Measurements from ENCODE around the gene PIK3R3.
"Not testable (repeated sequence)": the region's sequence is repeated elsewhere in the genome, so short reads cannot be mapped to it uniquely, and the experiment has no call there.

PIK3R3 gene

DNA sequence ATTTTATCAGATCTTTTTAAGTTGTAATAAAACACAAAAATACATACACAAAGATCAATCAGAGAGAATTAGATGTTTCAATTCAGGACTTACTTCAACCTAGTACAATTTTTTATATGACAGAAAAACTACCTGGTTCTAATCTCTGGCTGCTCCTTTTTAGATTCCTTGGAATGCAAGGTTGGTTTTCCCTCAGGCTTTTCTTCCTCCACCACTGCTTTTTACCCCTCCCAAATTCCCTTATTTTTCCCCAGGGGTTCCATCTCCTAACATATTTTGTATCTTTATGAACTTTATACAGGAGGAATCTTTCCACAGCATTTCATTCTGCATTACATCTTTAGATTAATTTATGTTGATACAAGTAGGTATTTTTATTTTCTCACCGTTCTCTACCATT is 33.2 kb downstream of the PIK3R3 start:
- no peak for DNase-seq

DNA sequence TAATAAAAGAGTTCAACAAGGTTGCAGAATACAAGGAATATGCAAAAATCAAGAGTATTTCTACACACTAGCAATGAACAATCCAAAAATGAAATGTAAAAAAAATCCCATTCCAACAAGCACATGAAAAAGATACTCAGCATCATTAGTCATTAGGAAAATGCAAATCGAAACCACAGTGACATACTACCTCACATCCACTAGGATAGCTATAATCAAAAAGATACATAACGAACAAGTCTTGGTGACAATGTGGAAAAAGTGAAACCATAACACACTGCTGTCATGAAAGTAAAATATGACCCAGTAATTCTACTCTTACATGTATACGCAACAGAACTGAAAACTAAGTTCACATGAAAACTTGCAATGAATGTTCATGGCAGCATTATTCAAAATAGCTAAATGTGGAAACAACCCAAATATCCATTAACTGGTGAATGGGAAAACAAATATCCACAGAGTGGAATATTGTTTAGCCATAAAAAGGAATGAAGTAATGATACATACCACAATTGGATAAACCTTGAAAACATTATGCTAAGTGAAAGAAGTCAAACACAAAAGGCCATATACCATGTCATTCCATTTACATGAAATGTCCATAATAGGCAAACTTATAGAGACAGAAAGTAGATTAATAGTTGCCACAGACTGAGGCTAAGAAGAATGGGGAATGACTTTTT is 34.3 kb downstream of the PIK3R3 start:
- no peak for DNase-seq

DNA sequence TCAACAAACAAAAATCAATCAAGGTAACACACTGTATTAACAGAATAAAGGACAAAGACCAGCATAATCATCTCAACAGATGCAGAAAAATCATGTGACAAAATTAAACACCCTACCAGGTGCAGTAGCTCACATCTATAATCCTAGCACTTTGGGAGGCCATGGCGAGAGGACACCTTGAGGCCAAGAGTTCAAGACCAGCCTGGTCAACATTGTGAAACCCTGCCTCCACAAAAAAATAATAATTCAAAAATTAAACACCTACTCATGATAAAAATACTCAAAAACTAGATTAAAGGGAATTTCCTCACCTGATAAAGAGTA is 35.3 kb downstream of the PIK3R3 start:
- DNase-seq: no peak

DNA sequence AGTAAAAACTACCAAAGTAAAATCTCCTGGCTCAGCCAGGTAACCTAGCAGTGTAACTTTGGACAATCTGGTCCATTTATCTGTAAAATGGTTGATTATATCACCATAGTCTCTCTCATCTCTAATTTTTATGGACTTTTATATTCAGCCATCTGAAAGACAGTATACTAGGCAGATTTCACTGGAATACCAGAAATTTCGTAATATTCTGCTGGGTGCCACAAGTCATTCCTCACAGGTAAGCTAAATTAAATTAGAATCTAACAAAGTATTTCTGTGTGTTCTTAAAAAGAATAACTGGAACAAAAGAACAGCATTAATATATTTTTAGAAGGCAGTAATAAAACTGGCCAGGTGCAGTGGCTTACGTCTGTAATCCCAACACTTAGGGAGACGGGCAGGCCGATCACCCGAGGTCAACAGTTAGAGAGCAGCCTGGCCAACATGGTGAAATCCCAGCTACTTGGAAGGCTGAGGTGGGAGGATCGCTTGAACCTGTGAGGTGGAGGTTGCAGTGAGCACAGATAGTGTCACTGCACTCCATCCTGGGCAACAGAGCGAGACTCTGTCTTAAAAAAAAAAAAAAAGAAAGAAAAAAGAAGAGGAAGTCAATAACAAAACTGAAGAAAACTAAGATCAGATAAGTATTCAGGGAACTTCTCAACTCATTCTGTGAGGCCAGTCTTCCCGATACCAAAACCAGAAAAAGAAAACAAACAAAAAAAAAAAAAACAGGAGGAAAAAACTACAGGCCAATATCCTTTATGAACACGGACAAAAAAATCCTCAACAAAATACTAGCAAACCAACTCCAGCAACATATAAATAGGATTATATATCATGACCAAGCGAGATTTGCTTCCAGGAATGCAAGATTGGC is 35.9 kb downstream of the PIK3R3 start:
- no peak for DNase-seq

DNA sequence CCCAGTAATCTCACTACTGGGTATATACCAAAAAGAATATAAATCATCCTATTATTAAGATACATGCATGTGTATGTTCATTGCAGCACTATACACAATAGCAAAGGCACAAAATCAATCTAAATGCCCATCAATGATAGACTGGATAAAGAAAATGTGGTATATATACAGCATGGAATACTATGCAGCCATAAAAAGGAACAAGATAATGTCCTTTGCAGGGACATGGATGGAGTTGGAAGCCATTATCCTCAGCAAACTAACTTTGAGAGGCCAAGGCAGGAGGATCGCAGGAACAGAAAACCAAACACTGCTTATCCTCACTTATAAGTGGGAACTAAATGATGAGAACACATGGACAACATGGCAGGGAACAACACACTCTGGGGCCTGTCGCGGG is 37.3 kb downstream of the PIK3R3 start:
- not testable (repeated sequence) for DNase-seq

DNA sequence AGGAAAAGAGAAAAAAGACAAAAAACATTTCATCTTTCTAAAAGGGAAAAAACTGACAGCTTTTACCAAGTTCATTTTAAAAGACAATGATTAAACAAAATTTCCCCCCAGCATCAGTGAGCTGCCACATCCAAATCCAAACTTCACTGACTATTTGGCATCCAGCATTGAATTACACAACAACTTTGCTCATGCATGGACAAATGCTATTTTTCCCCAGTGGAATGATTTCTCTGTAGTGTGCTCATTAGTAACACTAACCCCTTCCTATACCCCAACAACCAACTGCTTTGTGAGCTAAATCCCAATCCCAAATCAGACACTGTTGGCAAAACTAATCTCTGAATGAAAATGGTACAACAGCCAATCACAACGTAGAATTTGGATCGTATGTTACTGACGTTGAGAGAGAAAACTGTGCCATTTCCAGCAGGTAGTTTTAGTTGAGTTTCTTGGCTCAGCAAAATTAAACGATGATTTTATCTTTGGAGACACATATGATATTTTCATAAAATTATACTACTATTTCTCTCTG is 37.9 kb downstream of the PIK3R3 start:
- DNase-seq: no peak

DNA sequence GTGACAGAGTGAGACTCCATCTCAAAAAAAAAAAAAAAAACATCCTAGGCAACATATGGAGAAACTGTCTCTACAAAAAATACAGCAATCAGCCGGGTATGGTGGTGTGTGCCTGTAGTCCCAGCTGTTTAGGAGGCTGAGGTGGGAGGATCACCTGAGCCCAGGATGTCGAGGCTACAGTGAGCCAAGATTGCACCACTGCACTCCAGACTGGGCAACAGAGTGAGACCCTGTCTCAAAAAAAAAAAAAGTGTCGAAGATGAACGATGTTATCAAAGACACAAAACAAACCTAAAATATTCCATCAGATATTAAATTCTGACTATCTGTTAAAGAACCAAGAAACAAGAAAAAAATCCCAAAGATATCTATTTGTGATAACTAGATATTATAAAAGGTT is 38.6 kb downstream of the PIK3R3 start:
- DNase-seq: not testable (repeated sequence)

DNA sequence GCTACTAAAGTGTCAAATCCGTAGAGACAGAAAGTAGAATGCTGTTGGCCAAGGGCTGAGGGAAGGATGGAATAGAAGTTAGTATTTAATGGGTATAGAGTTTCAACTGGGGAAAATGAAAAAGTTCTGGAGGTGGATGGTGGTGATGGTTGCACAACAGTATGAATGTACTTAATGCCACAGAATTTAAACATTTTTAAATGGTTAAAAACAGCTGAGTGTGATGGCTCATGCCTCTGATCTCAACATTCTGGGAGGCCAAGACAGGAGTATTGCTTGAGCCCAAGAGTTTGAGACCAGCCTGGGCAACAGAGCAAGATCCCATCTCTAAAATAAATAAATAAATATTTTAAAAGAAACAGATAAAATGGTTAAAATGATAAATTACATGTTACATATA is 44.5 kb downstream of the PIK3R3 start:
- DNase-seq: no peak

DNA sequence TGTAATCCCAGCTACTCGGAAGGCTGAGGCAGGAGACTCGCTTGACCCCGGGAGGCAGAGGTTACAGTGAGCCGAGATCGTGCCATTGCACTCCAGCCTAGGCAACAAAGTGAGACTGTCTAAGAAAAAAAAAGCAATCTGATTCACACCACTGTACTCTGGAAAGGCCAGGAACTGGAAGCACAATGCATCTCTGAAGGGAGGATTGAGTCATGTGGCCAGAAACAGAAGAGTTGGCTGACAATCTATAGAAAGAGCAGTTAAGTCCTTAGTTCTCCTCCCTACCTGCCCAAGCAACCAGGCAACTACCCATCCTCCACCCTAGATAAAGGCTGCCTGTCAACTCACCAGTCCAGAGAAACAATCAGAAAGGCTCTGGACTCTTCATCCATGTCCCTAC is 45.9 kb downstream of the PIK3R3 start:
- DNase-seq: no peak

DNA sequence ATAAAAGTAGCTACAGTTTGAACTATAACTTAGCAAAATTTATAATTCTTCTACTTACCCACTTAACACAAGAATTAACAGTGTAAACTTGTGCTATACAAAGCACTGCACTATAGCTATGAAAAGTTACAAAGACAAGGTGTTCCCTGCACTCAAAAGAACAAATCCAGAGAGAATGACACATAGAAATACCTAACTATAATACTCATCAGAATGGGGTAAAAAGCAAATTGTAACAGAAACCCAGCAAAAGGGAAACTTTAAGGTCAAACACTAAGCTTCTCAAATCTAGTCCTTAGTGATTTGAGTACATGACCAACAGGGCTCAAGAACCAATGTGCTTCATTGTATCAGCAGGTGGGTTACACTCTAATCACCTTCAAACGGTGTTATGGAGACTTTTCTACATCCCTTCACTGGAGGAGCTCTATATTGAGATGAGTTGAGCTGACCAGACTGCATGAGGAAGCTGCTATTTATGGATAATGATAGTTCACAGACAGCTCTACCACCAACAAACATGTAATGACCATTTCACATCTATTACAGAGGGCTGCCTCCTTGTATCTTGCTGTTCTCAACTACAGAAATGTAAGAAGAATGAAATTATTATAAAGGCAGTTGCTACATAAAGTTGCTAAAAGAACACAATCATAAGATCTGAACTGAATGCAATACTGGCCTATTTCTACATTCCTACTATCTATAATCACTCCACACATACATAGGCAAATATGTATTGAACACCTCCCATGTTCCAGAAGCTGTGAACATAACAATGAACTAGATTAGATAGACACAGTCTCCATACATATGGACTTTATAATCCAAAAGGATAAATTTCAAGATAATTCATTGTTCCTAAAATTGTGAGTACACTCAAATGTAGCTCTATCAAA is 47.6 kb downstream of the PIK3R3 start:
- no peak for DNase-seq

DNA sequence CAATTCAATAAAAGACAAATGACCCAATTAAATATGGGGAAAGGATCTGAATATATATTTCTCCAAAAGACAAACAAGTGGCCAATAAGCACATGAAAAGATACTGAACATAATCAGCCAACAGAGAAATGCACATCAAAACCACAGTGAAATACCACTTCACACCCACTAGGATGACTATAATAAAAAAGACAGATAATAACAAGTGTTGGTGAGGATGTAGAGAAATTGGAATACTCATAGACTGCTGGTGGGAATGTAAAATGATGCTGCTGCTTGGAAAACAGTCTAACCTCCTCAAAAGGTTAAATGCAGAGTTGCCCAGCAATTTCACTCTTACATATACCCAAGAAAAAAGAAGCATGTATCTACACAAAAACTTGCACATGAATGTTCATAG is 48.9 kb downstream of the PIK3R3 start:
- no peak for DNase-seq

DNA sequence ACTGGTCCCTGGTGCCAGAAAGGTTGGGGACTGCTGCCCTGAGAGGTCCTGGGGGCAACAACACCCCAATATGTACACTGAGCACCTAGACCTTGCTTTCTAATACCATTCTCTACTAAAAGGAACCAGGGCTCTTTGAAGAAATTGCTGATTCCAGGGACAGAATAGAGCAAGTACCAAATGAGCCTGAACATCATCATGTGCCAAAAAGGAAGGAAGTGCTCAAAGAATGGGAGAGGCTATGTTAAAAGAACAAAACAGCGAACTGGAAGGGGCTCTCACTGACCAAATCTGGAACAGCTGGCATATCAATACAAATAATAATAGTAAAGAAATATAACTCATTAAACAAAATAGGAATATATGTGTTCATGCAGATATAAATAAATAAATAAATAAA is 50.8 kb downstream of the PIK3R3 start:
- no peak for DNase-seq

DNA sequence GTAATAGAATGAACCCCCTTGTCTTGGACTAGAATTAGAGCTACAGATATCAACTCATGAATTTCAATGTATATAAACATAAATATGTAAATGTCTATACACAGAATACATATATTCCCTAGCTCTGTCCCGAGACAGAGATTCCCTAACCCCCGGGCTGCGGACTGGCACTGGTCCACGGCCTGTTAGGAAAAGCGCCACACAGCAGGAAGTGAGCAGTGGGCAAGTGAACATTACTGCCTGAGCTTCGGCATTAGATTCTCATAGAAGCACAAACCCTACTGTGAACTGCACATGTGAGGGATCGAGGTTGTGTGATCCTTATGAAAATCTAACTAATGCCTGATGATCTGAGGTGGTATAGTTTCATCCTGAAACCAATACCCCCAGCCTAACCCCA is 51.2 kb downstream of the PIK3R3 start:
- no peak for DNase-seq

DNA sequence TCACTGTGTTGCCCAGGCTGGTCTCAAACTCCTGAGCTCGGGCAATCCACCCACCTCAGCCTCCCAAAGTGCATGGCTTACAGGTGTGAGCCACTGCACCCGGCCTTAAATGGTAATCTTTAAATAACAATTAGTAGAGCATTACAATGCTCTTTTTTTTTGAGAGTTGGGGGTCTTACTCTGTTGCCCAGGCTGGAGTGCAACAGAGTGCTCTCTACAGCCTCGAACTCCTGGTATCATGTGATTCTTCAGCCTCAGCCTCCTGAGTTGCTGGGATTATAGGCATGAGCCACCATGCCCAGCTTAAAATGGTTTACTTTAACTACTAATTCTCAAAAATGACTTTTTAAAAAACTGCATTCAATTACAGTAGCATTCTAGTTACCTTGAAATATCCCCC is 52.2 kb downstream of the PIK3R3 start:
- DNase-seq: no peak

DNA sequence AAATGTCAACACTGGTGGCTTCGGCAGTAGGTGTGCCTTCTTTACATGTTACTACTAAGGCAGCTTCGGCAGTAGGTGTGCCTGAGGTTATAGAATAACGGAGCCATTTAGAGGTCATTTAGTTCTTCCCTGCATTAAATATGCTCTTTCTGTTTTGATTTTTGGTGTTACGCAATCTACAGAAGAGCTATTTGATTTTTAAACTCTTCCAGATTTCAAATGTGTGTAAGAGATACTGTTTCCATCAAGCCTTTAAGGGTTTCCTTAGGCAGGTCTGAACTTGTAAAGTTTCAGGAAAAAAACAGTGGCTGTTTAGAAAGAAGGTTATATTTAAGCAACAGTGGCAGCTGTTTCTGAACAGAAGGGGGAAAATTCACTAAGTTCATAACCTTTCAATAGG is 54.8 kb downstream of the PIK3R3 start:
- no peak for DNase-seq

DNA sequence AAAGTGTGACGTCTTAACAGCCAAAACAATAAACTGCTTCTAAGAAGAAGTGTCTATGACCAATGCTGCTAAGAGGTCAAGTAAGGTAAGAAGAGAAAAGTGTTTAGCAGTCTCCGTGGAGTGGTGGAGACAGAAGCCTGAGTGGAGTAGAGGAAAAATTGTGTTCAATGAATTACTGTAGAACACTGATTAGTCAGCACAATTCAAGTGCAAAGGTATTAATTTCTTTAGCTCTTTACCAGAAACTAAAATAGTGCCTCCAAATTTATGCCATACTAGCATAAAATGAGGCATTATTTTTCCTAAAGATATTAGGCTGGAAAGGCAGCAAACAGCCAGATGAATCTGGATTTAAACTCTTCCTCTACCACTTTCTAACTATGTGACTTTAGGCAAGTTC is 56.1 kb downstream of the PIK3R3 start:
- DNase-seq: no peak

DNA sequence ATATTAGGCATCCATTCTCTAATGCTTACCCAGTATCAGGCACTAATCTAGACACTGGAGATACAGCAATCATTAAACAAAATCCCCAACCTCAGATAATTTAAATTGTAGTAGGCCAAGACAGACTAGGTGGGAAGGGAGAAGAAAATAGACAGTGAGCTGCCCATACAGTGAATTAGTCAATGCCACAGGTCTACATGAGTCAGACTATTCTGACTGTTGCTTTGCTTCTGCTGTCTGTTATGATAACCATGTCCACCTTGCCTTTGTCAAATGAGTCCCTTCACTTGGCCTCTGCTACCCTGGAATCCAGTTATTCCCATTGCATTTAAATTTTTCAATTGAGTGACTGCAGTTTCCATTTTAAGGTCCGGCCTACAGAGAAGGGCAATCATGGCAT is 59.5 kb downstream of the PIK3R3 start:
- no peak for DNase-seq

DNA sequence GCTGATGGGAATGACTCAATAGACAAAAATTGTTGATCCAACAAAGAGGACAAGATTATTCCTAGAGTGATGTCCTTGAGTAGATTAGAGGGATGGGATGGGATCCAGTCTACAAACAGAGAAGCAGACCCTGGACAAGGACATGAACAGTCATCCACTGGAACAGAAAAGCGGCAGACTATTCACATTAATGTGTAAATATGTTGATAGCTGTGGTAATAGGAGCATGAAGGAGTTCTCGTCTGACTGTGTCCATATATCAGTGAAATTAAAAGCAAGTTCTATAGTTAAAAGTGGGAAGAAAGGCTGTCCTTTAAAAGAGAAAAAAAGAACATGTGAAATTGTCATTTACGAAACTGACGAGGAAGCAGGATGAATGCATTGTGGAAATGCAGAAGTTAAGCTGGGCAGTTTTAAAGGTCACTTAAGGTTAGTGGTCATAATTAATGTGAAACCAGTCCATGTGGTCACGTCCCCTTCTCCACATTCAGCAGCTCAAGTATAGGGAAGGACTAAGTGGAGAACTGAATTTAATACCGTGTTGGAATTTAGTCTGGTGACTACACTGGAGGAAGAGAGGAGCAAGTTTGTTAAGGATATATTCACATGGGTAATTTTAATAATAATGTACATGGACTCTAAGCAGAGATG is 62.1 kb downstream of the PIK3R3 start:
- DNase-seq: no peak

DNA sequence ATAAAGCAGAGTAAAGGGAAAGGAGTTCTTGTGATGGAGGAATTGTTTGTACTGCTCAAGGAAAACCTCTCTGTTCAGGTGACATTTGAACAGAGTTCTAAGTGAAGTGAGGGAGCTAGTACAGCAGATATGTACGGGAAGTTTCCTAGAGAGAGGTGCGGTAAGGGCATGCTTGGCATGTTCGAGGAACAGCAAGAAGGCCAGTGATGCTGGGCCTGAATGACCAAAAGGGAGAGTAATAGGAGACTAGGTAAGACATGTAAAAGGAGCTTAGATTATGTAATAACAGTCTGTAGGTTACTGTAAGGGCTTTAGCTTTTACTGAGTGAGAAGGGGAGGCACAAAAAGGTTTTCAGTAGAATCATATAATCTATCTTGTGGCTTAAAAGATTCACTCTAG is 63.9 kb downstream of the PIK3R3 start:
- DNase-seq: no peak

DNA sequence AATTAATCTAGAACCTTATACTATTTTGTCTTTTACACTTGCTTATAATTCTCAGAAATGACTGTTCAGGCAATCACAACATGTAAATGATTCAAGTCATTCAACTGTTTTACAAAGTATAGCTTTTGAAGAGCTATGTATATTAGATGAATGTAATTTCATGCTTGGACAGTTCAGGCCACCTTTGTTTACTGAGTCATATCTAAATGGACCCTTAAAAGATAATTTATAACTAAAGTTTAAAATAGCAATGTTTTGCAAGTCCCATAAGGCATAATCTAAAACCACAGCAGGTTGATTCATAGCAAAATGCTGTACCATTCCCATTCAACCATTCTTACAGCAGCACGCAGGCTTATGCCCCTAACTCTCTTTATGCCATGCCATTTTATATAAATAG is 64.8 kb downstream of the PIK3R3 start:
- DNase-seq: no peak

DNA sequence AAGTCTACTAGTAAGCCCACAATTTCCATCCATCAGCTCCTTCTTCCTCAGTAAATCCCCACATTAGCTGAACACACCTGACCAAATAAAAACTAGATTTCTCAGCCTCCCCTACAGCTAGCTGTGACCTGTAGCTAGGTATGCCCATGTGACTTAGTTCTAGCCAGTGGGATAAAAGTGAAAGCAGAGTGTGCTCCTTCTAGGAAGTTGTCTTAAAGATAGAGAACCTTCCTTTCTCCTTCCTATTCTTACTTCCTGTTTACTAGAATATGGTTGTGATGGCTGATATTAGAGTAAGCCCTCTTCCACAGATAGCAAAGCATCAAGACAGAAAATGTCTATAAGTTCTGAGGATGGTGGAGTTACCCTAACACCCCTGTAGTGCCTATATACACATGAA is 67.0 kb downstream of the PIK3R3 start:
- DNase-seq: no peak

DNA sequence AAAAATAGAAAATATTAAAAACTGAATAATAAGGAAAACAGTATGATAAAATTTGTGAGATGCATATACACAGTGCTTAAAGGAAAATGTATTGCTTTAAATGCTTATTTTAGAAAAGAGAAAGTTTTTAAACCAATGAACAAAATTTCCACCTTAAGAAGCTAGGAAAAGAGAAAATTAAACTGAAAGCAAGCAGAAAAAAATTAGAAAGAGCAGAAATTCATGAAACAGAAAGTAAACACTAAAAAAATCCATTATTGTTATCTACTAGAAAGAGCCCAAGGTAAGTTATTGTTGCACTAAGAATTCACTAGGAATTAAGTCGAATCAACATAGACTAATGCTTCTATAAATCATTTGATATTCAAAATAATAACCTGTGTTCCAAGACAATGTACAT is 67.7 kb downstream of the PIK3R3 start:
- DNase-seq: no peak
